Measurements from ENCODE around the gene STXBP5.

The STXBP5 gene

GRCh38 chr6:147407571-147407970, 203.4 kb downstream of the STXBP5 start:
- intact Hi-C loops (cut with DNase I), result no loop called here
- DNase-seq, result no peak

- intact Hi-C loops (cut with DNase I), result no loop called here
- no peak for DNase-seq
Measured at GRCh38 chr6:147416622-147417021, 212.4 kb downstream of the STXBP5 start.

- intact Hi-C loops (cut with DNase I), result no loop called here
- no peak for DNase-seq
Measured at GRCh38 chr6:147417954-147418353, 213.7 kb downstream of the STXBP5 start.

- intact Hi-C loops (cut with DNase I), result no loop called here
- no peak for DNase-seq
Measured at GRCh38 chr6:147418523-147418922, 214.3 kb downstream of the STXBP5 start.

GRCh38 chr6:147421903-147422302, 217.7 kb downstream of the STXBP5 start:
- intact Hi-C loops (cut with DNase I), result no loop called here
- DNase-seq, result no peak

GRCh38 chr6:147423111-147423510, 218.9 kb downstream of the STXBP5 start:
- no peak for DNase-seq
- intact Hi-C loops (cut with DNase I), result no loop called here

- intact Hi-C loops (cut with DNase I), result no loop called here
- no peak for DNase-seq
Measured at GRCh38 chr6:147429794-147430193, 225.6 kb downstream of the STXBP5 start.

GRCh38 chr6:147430811-147431210, 226.6 kb downstream of the STXBP5 start:
- intact Hi-C loops (cut with DNase I), result no loop called here
- DNase-seq, result no peak

GRCh38 chr6:147434076-147434475, 229.9 kb downstream of the STXBP5 start:
- intact Hi-C loops (cut with DNase I), result no loop called here

GRCh38 chr6:147434516-147434915, 230.3 kb downstream of the STXBP5 start:
- no peak for DNase-seq
- intact Hi-C loops (cut with DNase I), result no loop called here

More at GRCh38 chr6:147434076-147434475, 229.9 kb downstream of the STXBP5 start:
- no peak for DNase-seq

GRCh38 chr6:147437615-147438014, 233.4 kb downstream of the STXBP5 start:
- intact Hi-C loops (cut with DNase I), result no loop called here
- DNase-seq, result no peak

- intact Hi-C loops (cut with DNase I), result no loop called here
- DNase-seq, result no peak
Measured at GRCh38 chr6:147438758-147439528, 234.7 kb downstream of the STXBP5 start.
